H9 (cell line): ENCODE results near the gene TCF25. TPM values are rescaled to one million over a fixed set of nuclear protein-coding genes. Genes with fewer than 3 reads are reported as not detected.

ENCODE experiments used
- DNase-seq: peaks from one replicate; pipeline ENCODE4 v3.0.0-alpha.2; 2017
- H2AFZ ChIP-seq: one replicate; pipeline ENCODE4 v1.6.1; 2013; ENCODE audit warnings: mild to moderate bottlenecking, low read length, control low read depth, moderate library complexity
- H2AK5ac ChIP-seq: 2 replicates; pipeline ENCODE4 v1.6.1; 2013; ENCODE audit warnings: low read length, control low read depth, mixed read lengths; ENCODE audit not compliant: insufficient read length
- H2BK120ac ChIP-seq: one replicate; pipeline ENCODE4 v1.6.1; 2013; ENCODE audit warnings: low read depth, mild to moderate bottlenecking, low read length, control low read depth, inconsistent platforms; ENCODE audit not compliant: poor library complexity, severe bottlenecking
- H2BK12ac ChIP-seq: 2 replicates; pipeline ENCODE4 v1.6.1; 2013; ENCODE audit warnings: low read length, control low read depth, mixed read lengths, low read depth; ENCODE audit not compliant: insufficient read length
- H2BK15ac ChIP-seq: 2 replicates; pipeline ENCODE4 v1.6.1; 2013; ENCODE audit warnings: low read depth, low read length, control low read depth
- H2BK20ac ChIP-seq: one replicate; pipeline ENCODE4 v1.6.1; 2013; ENCODE audit warnings: low read depth, mild to moderate bottlenecking, low read length, control low read depth, inconsistent platforms; ENCODE audit not compliant: poor library complexity, severe bottlenecking
- H2BK5ac ChIP-seq: 2 replicates; pipeline ENCODE4 v1.6.1; 2013; ENCODE audit warnings: low read length, control low read depth, mixed read lengths; ENCODE audit not compliant: insufficient read length
- H3K14ac ChIP-seq: 2 replicates; pipeline ENCODE4 v1.6.1; 2013; ENCODE audit warnings: low read length, control low read depth; ENCODE audit not compliant: insufficient read depth
- H3K18ac ChIP-seq: 2 replicates; pipeline ENCODE4 v1.6.1; 2013; ENCODE audit warnings: low read depth, mild to moderate bottlenecking, mixed read lengths, low read length, control low read depth; ENCODE audit not compliant: insufficient read length
- H3K23ac ChIP-seq: 2 replicates; pipeline ENCODE4 v1.6.1; 2013; ENCODE audit warnings: low read length, control low read depth, mixed read lengths, low read depth; ENCODE audit not compliant: insufficient read length
- H3K23me2 ChIP-seq: 2 replicates; pipeline ENCODE4 v1.6.1; 2013; ENCODE audit warnings: low read depth, mild to moderate bottlenecking, mixed read lengths, low read length, control low read depth; ENCODE audit not compliant: insufficient read length, poor library complexity, severe bottlenecking
- H3K27ac ChIP-seq: 2 replicates; pipeline ENCODE4 v1.5.1; 2013; ENCODE audit warnings: low read length, control low read depth, mixed read lengths, low read depth; ENCODE audit not compliant: insufficient read length
- H3K27me3 ChIP-seq: 2 replicates; pipeline ENCODE4 v1.6.1; 2013; ENCODE audit warnings: low read length, control low read depth, inconsistent platforms; ENCODE audit not compliant: insufficient read depth
- H3K4ac ChIP-seq: 2 replicates; pipeline ENCODE4 v1.6.1; 2013; ENCODE audit warnings: low read depth, mild to moderate bottlenecking, control low read depth, inconsistent platforms, low read length, moderate library complexity
- H3K4me1 ChIP-seq: 2 replicates; pipeline ENCODE4 v1.6.1; 2013; ENCODE audit warnings: low read length, control low read depth, inconsistent platforms; ENCODE audit not compliant: insufficient read depth
- H3K4me2 ChIP-seq: 2 replicates; pipeline ENCODE4 v1.6.1; 2013; ENCODE audit warnings: low read length, control low read depth, mixed read lengths; ENCODE audit not compliant: insufficient read length, insufficient read depth
- H3K56ac ChIP-seq: 2 replicates; pipeline ENCODE4 v1.6.1; 2013; ENCODE audit warnings: low read depth, mild to moderate bottlenecking, mixed read lengths, low read length, control low read depth; ENCODE audit not compliant: insufficient read length
- H3K79me1 ChIP-seq: 2 replicates; pipeline ENCODE4 v1.6.1; 2013; ENCODE audit warnings: low read depth, mild to moderate bottlenecking, moderate library complexity, low read length, control low read depth, inconsistent platforms; ENCODE audit not compliant: insufficient read depth, poor library complexity, severe bottlenecking
- H3K79me2 ChIP-seq: 2 replicates; pipeline ENCODE4 v1.6.1; 2013; ENCODE audit warnings: low read length, control low read depth, inconsistent platforms; ENCODE audit not compliant: insufficient read depth
- H3K9ac ChIP-seq: 2 replicates; pipeline ENCODE4 v1.6.1; 2013; ENCODE audit warnings: low read length, control low read depth, mixed read lengths; ENCODE audit not compliant: insufficient read length; ENCODE audit errors: extremely low read depth
- H3K9me3 ChIP-seq: one replicate; pipeline ENCODE4 v1.6.1; 2013; ENCODE audit warnings: low read depth, low read length, inconsistent platforms; ENCODE audit not compliant: control insufficient read depth
- H3T11ph ChIP-seq: one replicate; pipeline ENCODE4 v1.6.1; 2013; ENCODE audit warnings: mild to moderate bottlenecking, low read length, control low read depth, inconsistent platforms
- H4K20me1 ChIP-seq: one replicate; pipeline ENCODE4 v1.6.1; 2013; ENCODE audit not compliant: control insufficient read depth, insufficient read length, insufficient read depth
- H4K5ac ChIP-seq: 2 replicates; pipeline ENCODE4 v1.6.1; 2013; ENCODE audit warnings: low read depth, mild to moderate bottlenecking, mixed read lengths, low read length, control low read depth; ENCODE audit not compliant: insufficient read length
- H4K8ac ChIP-seq: replicated peaks from 2 replicates; pipeline ENCODE4 v1.6.1; 2013; ENCODE audit warnings: low read length, control low read depth, mixed read lengths, low read depth; ENCODE audit not compliant: insufficient read length
- H4K91ac ChIP-seq: 2 replicates; pipeline ENCODE4 v1.6.1; 2013; ENCODE audit warnings: low read depth, mild to moderate bottlenecking, moderate library complexity, mixed read lengths, low read length, control low read depth; ENCODE audit not compliant: insufficient read length
- H3K27ac Mint-ChIP-seq, 3 experiments: 2 replicates in 2 of 3; 3 replicates in 1 of 3; pipeline ENCODE4 v1.8.0; 2020 to 2021; ENCODE audit warnings: mixed read lengths in 3 of 3, mild to moderate bottlenecking in 1 of 3, moderate library complexity in 1 of 3
- H3K27me3 Mint-ChIP-seq: 2 replicates; pipeline ENCODE4 v1.8.0; 2021; ENCODE audit warnings: low read depth, mild to moderate bottlenecking, moderate library complexity, mixed read lengths
- H3K36me3 Mint-ChIP-seq, 3 experiments: 2 replicates in 2 of 3; 3 replicates in 1 of 3; pipeline ENCODE4 v1.8.0; 2020 to 2021; ENCODE audit warnings: low read depth in 3 of 3, mixed read lengths in 3 of 3; ENCODE audit not compliant: insufficient read depth in 1 of 3
- H3K4me1 Mint-ChIP-seq, 2 experiments: 2 replicates each; pipeline ENCODE4 v1.8.0; 2020; ENCODE audit warnings: mixed read lengths in 2 of 2
- H3K4me3 Mint-ChIP-seq, 2 experiments: 2 replicates in 1 of 2; 3 replicates in 1 of 2; pipeline ENCODE4 v1.8.0; 2020 to 2021; ENCODE audit warnings: mild to moderate bottlenecking in 2 of 2, mixed read lengths in 2 of 2, moderate library complexity in 1 of 2
- H3K9me3 Mint-ChIP-seq, 2 experiments: 2 replicates in 1 of 2; 3 replicates in 1 of 2; pipeline ENCODE4 v1.8.0; 2020; ENCODE audit warnings: mild to moderate bottlenecking in 2 of 2, mixed read lengths in 2 of 2, moderate library complexity in 1 of 2
- WGBS: extraction: QIAGEN DNeasy Blood & Tissue Kit; methylation state at CpG from one replicate; pipeline ENCODE4 v1.1.7; 2013; ENCODE audit warnings: missing lambda C conversion rate, low lambda C conversion rate, mixed read lengths; ENCODE audit not compliant: insufficient read length; ENCODE audit errors: extremely low coverage; 5-methylcytosine and 5-hydroxymethylcytosine counted together
- total RNA-seq: library from RNA; stranded (reverse); gene quantifications from 2 replicates; pipeline ENCODE4 v1.2.1, GENCODE V29; 2021
- TF ChIP-seq, protein P1 (sequence below): fragments of 200-600 bp; sonication (generic); conservative IDR thresholded peaks from 3 replicates; pipeline ENCODE4 v1.8.0; 2021; ENCODE audit warnings: antibody characterized with exemption, mild to moderate bottlenecking

Gene TCF25
- total RNA-seq, 1 experiment from 2014 or later, result 109 TPM

DNA sequence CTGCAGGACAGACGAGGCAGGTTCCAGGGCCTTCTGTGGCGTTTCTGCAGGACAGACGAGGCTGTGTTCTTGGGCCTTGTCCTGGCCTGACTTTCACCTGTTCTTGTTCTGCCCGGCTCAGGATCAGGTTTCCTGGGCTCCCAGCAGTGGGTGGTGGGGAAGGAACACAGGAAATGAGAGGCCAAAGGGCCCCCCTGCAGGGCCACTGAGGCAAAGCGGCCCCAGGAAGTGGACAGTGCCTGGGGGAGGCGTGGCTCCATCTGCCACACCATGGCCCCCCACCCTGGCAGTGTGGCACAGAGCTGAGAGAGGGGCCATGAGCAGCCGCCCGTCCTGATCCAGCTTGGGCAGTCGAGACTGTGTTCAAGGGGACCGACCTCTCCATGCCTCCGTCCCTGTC lies 24.4 kb upstream of the TCF25 start:
- Histone ChIP-seq H2AFZ (no peak overlapping the region), H2BK5ac (no peak overlapping the region), H2BK20ac (no peak overlapping the region), H2BK15ac (no peak overlapping the region), H3T11ph (no peak overlapping the region), H4K5ac (no peak overlapping the region), H3K27me3 (no peaks in the 10 kb centered on the region), H2AK5ac (no peak overlapping the region), H3K79me2 (no peaks in the 10 kb centered on the region), H4K8ac (no peak overlapping the region), H3K9me3 (no peaks in the 10 kb centered on the region), H3K9ac (no peak overlapping the region), H3K4me1 (no peaks in the 10 kb centered on the region), H3K23ac (no peak overlapping the region), H4K20me1 (no peaks in the 10 kb centered on the region), H4K91ac (no peak overlapping the region), H2BK120ac (no peak overlapping the region), H3K79me1 (no peaks in the 10 kb centered on the region), H3K4ac (no peak overlapping the region), H3K18ac (no peak overlapping the region), H3K56ac (no peak overlapping the region), H3K27ac (no peak overlapping the region), H3K14ac (no peak overlapping the region), H3K23me2 (no peaks in the 10 kb centered on the region), H2BK12ac (no peak overlapping the region), H3K4me2 (no peak overlapping the region)
- H3K36me3 Mint-ChIP-seq, result peaks cover 0 to 3% (median 2%) of the 10 kb centered on the region in 3 experiments; a peak in 3 of 7 replicates
- H3K27ac Mint-ChIP-seq, result peak overlapping the region in 1 of 3 experiments; percentile 77; a peak in 2 of 7 replicates
- no peaks in the 10 kb centered on the region for H3K9me3 Mint-ChIP-seq
- H3K27me3 Mint-ChIP-seq, result no peaks in the 10 kb centered on the region; the same call in 1 of the 2 replicates
- no peak for DNase-seq
- no CpG with 5 or more reads among the region's 11 CpGs for WGBS
- no peak overlapping the region for H3K4me3 Mint-ChIP-seq
- peaks cover 9 to 11% of the 10 kb centered on the region in 2 experiments for H3K4me1 Mint-ChIP-seq
- TF ChIP-seq, protein P1, sequence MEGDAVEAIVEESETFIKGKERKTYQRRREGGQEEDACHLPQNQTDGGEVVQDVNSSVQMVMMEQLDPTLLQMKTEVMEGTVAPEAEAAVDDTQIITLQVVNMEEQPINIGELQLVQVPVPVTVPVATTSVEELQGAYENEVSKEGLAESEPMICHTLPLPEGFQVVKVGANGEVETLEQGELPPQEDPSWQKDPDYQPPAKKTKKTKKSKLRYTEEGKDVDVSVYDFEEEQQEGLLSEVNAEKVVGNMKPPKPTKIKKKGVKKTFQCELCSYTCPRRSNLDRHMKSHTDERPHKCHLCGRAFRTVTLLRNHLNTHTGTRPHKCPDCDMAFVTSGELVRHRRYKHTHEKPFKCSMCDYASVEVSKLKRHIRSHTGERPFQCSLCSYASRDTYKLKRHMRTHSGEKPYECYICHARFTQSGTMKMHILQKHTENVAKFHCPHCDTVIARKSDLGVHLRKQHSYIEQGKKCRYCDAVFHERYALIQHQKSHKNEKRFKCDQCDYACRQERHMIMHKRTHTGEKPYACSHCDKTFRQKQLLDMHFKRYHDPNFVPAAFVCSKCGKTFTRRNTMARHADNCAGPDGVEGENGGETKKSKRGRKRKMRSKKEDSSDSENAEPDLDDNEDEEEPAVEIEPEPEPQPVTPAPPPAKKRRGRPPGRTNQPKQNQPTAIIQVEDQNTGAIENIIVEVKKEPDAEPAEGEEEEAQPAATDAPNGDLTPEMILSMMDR, result no peak
